GM19372 (cell line): ENCODE data around the gene UST.
"Not testable (repeated sequence)": the region's sequence is repeated elsewhere in the genome, so short reads cannot be mapped to it uniquely, and the experiment has no call there.

Source experiments
- ATAC-seq: cut with Tn5 transposase; IDR thresholded peaks from one replicate; pipeline ENCODE4 v1.9.1; 2021; ENCODE audit warnings: mild to moderate bottlenecking, low read depth, moderate library complexity; ENCODE audit not compliant: unreplicated experiment

Gene UST

DNA sequence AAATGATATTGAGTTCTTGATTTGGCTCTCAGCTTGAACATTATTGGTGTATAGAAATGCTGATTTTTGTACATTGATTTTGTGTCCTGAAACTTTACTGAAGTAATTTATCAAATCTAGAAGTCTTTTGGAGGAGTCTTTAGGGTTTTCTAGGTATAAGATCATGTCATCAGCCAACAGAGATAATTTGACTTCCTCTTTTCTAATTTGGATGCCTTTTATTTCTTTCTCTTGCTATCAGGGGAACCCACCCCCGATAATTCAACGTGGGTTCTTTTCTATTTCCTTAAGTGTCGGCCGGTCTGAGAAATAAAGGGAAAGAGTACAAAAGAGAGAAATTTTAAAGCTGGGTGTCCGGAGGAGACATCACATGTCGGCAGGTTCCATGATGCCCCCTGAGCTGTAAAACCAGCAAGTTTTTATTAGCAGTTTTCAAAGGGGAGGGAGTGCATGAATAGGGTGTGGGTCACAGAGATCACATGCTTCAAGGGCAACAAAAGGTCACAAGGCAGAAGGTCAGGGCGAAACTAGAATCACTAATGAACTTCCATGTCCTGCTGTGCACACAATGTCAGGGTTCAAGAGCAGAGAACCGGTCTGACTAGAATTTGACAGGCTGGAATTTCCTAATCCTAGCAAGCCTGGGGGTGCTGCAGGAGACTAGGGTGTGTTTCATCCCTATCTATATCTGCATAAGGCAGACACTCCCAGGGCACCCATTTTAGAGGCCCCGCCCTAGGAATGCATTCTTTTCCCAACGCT, 17.6 kb downstream of the UST start:
- not testable (repeated sequence) for ATAC-seq

DNA sequence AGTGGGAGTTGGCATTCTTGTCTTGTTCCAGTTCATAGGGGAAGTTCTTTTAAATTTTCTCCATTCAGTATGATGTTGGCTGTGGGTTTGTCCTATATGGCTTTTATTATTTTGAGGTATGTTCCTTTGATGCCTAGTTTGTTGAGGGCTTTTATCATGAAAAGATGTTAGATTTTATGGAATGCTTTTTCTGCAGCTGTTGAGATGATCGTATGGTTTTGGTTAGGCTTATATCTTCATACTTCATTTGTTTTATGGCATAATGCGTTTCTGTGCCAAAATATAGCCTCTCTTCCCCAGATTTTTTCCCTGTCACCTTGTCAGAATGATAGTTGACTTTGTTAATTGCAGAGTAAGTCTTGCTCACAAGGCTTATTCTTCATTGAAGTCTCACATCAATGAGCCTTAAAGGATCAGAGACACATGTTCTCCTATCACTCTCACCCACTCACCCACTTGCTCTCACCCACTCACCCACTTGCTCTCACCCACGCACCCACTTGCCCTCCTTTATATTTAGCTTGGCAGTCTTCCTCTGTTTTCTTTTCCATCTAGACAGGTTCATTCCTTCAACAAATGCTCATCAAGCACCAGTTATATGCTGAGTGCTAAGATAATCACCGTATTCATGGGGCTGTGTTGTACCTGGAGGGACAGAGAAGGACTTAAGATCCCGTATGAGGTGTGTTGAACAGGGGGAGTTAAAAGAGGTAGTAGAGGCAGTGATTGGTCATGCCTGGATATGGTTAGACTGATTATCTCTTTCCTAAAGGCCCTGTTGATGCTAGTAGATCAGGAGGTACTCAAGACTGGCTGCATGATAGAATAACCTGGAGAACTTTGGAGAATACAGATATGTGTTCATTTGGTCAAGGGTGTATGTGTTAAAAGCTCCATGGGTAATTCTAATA, 19.3 kb downstream of the UST start:
- no peak for ATAC-seq

DNA sequence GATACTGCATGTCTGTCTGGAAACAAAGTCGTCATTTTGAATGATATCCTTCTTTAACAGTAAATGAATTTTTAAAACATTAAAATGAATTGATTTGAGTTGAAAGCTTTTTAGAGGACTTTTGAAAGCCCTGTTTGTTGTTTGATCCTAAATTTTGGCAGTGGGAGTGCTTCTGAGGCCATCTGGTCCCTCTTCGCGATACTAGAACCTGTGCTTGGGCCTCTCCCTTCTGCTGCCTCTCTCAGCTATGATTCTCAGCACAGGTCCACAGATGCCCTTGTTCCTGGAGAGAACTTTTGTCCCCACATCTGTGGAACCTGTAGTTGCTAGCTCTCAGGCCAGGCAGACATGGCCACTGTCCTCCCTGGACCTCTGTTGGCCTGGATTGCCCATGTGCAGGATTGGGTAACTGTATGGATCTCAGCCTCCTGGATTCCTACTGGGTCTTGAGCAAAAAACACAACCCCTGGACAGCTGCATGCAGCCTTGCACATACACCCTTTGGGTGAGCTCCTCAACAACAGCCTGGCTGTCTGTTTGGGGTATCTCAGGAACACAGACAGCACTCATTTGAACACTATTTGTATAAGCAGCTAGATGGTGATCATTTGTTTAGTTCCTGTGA, 21.9 kb downstream of the UST start:
- no peak for ATAC-seq

DNA sequence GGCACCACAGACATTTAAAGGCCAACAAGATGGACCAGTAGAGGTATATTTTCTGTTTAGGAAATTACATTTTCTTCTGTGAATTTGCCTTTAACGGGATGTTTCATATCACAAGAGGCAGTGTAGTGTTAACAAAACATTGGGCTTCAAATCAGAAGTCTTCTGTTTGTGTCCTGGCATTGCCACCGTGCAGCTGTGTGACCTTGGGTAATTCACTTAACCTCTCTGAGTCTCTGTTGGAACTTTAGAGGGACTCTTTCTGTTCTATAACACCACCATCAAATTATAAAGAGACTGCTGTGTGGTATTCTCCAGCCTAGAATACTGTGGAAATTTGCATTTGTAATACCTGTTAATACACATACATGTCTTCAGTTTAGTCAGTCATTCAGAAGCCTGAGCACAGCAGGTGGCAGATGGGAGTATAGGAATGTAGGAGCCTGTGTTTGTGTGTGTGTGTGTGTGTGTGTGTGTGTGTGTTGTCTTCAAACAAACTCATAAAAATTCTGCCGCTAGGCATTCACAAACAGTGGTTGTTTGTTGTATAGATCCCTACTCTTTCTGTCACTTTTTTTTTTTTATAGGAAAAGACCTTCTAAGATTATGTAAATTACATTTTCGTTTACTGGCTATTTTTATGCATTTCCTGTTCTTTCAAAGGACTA, 22.6 kb downstream of the UST start:
- ATAC-seq = no peak

DNA sequence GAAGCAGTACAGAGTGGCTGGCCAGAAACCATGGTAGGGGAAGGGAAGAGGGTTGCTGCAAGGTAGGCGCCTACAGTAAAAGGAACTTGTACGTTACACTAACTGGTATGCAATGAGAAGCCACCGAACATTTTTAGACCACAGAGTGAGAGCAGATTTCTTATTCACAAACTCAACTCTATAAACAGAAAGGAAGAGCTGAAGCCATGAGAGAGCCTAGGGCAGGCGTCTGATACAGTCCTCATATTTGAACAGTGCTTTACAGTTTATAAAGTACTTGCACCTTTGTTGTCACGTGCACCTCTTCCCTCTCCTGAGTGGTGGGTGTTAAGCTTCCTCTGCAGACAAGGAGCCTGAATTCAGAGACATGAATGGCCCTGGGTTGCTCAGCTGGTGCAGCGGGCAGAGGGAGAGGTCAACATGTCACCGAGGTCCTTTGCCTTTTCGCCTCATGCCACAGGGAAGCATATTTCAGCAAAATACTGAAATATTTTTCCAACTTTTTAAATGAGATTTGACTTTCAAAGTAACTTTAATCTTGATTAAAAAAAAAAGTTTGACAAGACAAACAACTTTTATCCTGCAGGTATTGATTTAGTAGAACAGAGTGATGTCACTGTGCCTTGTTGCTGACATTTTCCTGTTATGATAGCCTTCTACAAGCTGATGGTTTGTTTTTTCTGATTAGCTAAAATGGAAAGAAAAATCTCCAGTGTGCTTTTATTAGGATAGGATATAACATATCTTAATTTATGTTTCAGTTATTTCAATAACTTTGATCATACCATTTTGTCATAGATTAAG, 23.8 kb downstream of the UST start:
- no peak for ATAC-seq

DNA sequence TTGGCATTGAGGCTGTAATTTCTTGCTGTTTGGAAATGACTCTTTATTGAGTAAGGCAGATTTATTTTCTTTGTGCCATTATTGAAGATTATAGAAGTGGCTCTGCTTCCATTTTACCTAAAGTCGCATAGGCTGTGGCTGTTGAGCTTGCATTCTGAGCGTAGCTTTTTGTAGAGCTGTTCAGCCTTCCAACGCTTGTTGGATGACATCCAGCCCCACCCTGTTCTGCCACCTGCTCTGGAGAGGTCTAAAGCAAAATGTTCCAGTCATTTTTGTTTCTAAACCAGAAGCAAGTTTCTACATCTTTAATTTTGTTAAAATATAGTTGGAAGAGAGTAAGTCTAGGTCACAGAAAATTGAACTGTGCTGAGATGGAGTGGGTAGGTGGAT, 24.4 kb downstream of the UST start:
- ATAC-seq = no peak

DNA sequence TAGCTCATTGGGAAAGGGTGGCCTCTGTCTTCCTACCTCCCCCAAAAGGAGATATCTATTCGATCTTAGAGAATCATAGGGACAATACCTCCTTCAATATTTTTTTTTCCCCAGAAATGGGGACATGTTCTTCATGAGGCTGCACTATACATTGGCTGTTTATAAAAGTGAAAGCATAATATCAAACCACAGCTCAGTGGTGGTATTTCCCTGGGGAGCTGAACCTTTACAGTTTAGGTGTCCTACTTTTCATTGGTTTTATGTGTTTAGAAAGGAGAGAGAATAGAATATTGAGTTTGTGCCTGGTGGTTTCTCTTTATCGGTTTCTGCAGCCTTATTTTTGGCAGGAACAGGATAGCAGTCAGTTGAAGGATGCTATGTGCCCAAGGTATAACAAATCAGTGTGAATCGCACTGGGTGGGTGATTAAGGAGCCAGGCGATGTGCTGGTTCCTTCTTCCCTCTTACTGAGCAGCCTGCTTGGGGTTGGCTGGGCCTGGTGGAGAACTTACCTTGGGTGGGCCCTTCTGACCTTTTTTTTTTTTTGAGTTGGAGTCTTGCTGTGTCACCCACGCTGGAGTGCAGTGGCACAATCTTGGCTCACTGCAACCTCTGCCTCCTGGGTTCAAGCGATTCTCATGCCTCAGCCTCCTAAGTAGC, 25.2 kb downstream of the UST start:
- no peak for ATAC-seq

DNA sequence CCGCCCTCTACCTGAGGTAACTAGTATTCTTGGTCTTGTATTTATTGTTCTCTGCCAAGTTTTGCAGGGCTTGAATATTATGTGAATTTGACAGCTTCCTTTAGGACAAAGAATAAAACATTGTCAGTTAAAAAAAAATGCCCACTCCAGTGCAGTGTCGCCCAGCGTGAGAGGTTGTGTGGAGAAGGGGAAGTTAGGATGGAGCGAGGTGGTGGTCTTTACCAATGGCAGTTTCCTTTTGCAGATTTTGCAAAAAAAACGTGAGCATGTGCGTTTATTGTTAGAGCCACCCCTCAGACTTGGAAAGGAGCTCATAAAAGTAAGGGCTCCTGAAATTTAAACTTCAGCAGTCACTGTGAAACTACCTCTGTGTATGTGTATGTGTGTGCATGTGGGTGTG, 28.3 kb downstream of the UST start:
- no peak for ATAC-seq

DNA sequence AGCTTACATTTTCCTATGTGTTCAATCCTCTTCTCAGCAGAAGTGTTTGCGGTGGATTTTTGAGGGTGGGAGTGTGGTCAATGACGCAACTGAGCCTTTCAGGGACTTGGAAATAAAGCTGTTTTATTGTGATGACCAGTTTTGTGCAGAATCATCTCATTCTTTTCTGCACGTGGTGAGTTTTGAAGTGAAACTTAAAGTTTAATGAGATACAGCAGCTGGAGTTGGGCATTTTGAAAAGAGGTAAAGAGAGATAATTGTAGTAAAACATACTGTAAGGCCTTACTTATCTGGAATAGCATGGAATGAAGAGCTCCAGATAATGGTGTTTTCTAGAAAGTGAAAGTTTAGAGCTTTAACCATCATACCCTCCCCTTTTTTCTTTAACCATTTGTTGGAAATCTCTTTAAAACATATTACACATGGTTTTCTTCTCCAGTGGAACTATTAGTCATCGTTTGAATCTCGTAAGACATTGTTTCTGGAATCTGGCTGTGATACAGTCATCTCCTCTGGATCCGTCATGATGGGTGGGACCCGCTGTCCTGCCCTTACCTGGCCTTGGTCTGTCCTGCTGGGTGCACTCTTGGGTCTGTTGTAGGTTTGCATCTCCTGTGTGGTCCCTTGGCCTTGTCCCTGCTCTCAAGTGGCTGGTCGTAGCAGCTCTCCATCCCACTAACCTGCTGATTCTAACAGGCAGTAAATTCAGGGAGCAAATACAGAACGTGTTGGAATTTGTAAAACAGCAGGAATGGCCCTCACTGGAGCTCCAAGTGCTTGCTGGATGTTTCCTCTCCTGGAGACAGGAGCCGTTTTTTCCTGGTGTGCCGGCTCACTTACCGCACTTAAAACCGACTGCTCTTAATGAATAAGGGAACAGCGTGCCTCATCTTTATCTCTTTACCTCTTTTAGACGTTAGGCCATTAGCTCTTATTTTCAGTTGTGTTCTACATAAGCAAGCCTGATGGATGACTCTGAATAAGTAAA, 29.8 kb downstream of the UST start:
- no peak for ATAC-seq

DNA sequence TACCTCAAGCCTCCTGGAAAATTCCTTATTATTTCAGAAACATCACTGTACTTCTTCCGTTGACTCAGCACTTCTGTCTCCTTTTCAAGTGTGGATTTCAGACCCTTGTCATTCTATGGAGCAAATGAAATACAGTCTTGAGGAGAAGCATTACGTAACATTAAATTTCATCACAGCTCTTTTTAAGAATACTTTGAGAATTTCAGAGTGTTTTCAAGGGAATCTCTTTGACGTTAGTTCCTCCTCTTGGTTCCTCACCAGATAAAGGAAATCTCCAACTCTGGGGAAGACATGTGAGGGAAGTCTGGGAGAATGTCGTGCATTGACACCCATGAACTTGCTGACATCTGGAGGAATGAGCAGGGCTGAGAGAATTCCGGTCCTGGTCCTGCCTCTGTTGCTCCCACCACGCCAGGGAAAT, 32.3 kb downstream of the UST start:
- ATAC-seq = no peak

DNA sequence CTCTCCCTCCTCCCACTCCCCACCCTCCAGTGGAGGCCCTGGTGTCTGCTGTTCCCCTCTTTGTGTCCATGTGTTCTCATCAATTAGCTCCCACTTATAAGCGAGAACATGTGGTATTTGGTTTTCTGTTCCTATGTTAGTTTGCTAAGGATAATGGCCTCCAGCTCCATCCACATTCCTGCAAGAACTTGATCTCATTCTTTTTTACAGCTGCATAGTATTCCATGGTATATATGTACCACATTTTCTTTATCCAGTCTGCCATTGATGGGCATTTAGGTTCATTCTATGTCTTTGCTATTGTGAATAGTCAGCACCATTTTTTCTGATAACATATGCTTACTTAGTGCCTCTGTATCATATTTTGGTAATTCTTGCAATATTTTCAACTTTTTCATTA, 33.6 kb downstream of the UST start:
- ATAC-seq = not testable (repeated sequence)

DNA sequence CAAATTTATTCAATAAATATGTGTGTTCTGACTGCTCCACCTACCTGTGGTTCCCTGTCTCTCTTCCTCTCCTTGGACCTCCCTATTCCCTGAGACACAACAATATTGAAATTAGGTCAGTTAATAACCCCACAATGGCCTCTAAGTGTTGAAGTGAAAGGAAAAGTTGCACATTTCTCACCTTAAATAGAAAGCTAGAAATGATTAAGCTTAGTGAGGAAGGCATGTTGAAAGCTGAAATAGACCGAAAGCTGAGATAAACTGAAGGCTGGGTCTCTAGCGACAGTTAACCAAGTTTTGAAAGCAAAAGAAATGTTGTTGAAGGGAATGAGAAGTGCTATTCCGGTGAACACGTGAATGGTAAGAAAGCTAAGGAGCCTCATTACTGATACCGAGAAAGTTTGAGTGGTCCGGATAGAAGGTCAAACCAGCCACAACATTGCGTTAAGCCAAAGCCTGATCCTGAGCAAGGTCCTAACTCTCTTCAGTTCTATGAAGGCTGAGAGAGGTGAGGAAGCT, 34.1 kb downstream of the UST start:
- peak; percentile 92 for ATAC-seq

DNA sequence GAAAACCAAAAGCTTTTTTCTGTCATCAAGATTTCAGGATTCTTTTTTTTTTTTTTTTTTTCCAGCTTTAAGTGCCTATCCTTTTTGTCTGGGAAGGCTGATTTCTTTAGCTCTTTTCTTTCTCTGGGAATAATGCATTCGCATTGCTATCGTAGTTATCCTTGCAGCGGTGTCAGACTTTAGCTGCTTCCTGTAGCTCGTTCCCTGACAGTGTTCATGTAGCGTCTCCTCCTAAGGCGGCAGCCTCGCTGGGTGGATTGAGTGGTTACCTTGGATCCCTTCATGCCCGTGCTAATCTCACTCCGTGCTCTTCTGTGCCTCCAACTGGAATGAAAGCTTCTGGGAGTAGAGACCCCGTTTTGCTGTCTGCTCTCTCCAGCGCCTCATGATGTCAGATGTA, 43.1 kb downstream of the UST start:
- no peak for ATAC-seq

DNA sequence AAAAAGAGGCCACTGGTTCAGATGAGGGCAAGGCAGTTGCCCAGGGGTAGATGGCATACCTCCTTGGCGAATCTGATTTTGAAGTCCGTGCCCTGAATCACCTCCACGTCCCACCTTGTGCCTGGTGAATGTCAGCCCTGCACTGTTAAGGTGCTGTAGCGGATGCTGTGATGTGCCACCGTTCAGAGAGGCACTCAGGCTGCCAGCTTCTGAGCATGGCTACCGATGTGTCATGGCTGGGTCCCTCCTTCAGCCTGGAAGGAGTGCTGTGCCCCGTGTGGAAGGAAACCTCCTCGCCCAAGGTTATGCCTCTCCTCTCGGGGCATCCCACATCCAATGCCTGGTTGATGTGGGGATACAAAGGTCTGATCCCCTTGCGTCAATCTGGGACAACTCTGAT, 43.6 kb downstream of the UST start:
- no peak for ATAC-seq

DNA sequence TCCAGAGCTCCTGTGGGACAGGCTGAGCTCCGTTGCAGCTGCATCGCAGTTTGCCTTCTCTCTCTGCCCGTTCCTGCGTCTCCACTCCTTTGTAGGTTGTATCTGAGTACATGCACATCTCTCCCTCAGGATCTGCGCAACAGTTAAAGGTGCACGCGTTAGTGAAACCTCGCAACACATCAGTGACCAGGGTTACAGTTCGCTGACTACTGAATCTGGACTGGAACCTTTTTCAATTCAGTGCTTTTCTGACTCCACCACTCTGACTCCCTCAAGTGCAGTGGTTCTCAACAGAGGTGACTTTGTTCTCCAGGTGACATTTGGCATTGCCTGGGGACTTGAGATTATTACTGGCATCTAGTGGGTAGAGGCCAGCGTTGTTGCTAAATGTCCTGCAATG, 44.0 kb downstream of the UST start:
- no peak for ATAC-seq

DNA sequence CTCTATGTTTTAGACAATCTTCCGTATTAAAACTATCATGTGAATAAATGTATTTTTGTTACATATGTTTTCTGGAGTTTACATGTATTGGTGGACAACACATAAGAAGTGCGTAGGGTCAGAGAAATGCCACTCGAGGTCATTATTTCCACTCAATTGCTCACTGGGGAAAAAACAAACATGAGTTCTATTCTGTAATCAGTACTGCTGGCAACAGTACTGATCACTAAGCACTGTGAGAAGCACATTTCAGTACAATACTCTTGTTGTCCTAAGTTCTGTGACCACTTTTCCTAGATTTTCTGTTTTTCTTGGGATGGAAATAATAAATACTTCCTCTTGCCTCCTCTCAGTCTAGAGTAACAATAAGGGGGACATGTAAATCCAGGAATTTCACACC, 44.5 kb downstream of the UST start:
- ATAC-seq = no peak

DNA sequence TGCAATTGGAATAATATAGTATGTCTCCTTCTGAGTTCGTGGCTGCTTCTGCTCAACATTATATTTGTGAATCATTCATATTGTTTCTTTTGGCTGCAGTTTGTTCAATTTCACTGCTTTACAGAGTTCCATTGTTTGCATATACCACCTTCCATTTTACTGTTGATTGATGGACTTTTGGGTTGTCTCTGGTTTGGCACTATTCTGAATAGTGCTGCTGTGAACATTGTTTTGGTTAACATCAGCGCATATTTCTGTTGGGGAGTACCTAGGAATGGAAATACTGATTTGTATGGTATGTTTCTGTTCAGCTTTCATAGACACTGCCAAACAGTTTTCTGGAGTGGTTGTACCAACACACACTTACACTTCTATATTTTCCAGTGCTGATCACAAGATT, 46.9 kb downstream of the UST start:
- no peak for ATAC-seq

DNA sequence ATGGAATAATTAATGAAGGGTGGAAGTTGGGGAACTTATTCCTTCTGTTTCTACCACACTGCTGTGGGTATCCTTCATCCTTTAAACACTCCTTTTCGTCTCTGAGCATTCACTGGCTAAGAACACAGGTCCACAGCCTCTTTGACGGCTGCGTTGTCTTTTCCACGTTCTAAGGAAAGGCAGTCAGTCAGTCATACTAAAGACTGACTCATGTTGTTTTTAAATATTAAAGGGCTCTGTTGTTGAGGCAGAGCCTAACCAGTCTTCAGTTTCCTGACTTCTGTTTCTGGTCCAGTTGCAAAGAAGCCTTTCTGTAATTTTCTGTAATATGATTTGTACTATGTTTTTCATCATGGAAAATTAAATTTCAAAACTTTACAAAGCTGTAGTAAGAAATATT, 48.0 kb downstream of the UST start:
- ATAC-seq = no peak
